ENCODE measurements around the gene ZBTB11. TPM values are rescaled to one million over a fixed set of nuclear protein-coding genes. Genes with fewer than 3 reads are reported as not detected.
"Not testable (repeated sequence)": the region's sequence is repeated elsewhere in the genome, so short reads cannot be mapped to it uniquely, and the experiment has no call there.

ZBTB11 gene
- polyA plus RNA-seq, 1 donor: 19.1 TPM

DNA sequence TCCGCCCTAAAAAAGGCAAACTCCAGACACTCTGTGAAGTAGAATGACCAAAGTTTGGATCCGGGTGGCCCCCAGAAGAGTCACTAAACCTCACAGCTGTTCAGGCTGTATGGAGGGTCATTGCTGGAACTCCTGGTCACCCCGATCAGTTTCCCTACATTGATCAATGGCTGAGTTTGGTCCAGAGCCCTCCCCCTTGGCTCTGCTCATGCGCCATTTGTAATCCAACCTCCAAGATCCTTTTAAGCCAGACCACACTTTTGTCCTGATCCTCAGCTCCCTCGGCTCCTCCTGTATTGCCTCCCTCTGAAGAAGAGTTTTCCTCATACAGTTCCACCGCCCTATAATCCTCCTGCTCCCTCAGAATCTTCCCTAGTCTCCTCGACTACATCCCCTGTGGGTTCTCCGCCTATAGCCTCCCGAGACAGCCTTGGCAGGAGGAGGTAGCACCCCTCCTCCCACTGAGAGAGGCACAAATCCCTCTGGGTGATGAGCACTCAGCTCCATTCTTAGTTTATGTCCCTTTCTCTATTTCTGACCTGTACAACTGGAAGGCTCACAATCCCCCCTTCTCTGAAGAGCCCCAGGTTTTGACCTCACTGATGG, 42.2 kb downstream of the ZBTB11 start:
- Histone ChIP-seq H3K27ac (ENCODE audit: low read length) (no peak overlapping the region), H3K27me3 (ENCODE audit: control insufficient read depth, insufficient read depth, low read length) (no peaks in the 10 kb centered on the region), H3K9me3 (ENCODE audit: control insufficient read depth, low read depth, low read length) (no peaks in the 10 kb centered on the region), H3K4me1 (ENCODE audit: control insufficient read depth, insufficient read depth, low read length) (peaks cover 3% of the 10 kb centered on the region), H3K4me3 (ENCODE audit: low read length) (no peak overlapping the region), H3K36me3 (ENCODE audit: control insufficient read depth, insufficient read depth, low read length) (no peaks in the 10 kb centered on the region)
- no peak for DNase-seq
- WGBS (ENCODE audit: insufficient coverage, low lambda C conversion rate): no CpG with 5 or more reads among the region's 9 CpGs

DNA sequence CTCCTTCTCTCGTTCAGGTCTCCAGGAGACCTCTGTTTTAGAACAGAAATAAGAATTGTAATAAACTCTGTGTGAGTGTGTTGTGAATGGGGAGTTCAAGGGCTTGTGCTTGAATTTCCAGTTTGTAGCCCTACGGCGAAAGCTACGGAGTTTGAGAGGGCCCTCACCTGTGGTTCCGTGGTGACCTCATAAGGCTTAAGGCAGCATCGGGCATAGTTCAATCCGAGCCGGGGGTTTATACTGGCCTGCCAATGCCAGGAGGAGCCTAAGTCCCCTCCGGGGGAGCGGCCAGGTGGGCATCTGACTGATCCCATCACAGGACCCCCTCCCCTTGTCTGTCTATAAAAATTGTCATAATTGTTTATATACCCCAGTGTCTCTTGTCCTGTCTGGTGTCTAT, 43.7 kb downstream of the ZBTB11 start:
- Histone ChIP-seq H3K27ac (ENCODE audit: low read length) (no peak overlapping the region), H3K4me1 (ENCODE audit: control insufficient read depth, insufficient read depth, low read length) (peaks cover 3% of the 10 kb centered on the region), H3K9me3 (ENCODE audit: control insufficient read depth, low read depth, low read length) (no peaks in the 10 kb centered on the region), H3K4me3 (ENCODE audit: low read length) (no peak overlapping the region), H3K27me3 (ENCODE audit: control insufficient read depth, insufficient read depth, low read length) (no peaks in the 10 kb centered on the region), H3K36me3 (ENCODE audit: control insufficient read depth, insufficient read depth, low read length) (no peaks in the 10 kb centered on the region)
- DNase-seq: no peak
- no CpG with 5 or more reads among the region's 10 CpGs for WGBS (ENCODE audit: insufficient coverage, low lambda C conversion rate)

DNA sequence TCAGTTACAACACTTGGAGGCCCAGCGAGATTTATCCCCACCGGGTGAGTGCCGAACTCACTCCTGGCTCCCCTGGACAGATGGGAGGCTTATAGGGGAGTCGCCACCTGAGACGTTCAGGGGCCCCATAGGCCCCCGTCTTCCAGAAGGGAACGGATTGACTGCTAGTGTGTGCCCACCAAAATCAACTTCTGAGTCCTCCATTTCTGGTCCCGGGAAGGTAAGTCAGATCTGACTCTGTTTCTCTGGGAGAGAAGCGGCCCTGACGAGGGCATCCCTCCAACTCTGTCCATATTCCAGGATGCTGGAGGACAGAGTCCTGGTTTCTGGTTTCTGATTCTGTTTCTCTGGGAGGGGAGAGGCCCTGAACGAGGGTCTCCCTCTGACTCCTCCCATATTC, 44.3 kb downstream of the ZBTB11 start:
- WGBS (ENCODE audit: insufficient coverage, low lambda C conversion rate): no CpG with 5 or more reads among the region's 11 CpGs
- Histone ChIP-seq H3K9me3 (ENCODE audit: control insufficient read depth, low read depth, low read length) (no peaks in the 10 kb centered on the region), H3K4me1 (ENCODE audit: control insufficient read depth, insufficient read depth, low read length) (peaks cover 3% of the 10 kb centered on the region), H3K27ac (ENCODE audit: low read length) (no peak overlapping the region), H3K36me3 (ENCODE audit: control insufficient read depth, insufficient read depth, low read length) (no peaks in the 10 kb centered on the region), H3K4me3 (ENCODE audit: low read length) (no peak overlapping the region), H3K27me3 (ENCODE audit: control insufficient read depth, insufficient read depth, low read length) (no peaks in the 10 kb centered on the region)
- no peak for DNase-seq

DNA sequence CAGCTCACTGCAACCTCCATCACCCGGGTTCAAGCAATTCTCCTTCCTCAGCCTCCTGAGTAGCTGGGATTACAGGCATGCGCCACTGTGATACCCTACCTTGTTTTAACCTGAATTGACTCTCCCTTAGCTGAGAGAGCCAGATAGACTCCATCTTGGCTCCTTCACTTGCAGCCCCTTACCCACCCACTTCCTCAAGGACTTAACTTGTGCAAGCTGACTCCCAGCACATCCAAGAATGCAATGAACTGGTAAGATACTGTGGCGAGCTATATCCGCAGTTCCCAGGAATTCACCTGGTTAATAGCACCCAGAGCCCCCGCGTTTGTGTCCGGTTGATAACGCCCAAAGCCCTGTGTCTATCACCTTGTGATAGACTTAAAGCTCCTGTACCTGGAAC, 45.0 kb downstream of the ZBTB11 start:
- H3K9me3 ChIP-seq (ENCODE audit: control insufficient read depth, low read depth, low read length); H3K4me1 ChIP-seq (ENCODE audit: control insufficient read depth, insufficient read depth, low read length); DNase-seq; H3K4me3 ChIP-seq (ENCODE audit: low read length); H3K36me3 ChIP-seq (ENCODE audit: control insufficient read depth, insufficient read depth, low read length); H3K27ac ChIP-seq (ENCODE audit: low read length); H3K27me3 ChIP-seq (ENCODE audit: control insufficient read depth, insufficient read depth, low read length): not testable (repeated sequence)
- WGBS (ENCODE audit: insufficient coverage, low lambda C conversion rate): no CpG with 5 or more reads among the region's 8 CpGs

DNA sequence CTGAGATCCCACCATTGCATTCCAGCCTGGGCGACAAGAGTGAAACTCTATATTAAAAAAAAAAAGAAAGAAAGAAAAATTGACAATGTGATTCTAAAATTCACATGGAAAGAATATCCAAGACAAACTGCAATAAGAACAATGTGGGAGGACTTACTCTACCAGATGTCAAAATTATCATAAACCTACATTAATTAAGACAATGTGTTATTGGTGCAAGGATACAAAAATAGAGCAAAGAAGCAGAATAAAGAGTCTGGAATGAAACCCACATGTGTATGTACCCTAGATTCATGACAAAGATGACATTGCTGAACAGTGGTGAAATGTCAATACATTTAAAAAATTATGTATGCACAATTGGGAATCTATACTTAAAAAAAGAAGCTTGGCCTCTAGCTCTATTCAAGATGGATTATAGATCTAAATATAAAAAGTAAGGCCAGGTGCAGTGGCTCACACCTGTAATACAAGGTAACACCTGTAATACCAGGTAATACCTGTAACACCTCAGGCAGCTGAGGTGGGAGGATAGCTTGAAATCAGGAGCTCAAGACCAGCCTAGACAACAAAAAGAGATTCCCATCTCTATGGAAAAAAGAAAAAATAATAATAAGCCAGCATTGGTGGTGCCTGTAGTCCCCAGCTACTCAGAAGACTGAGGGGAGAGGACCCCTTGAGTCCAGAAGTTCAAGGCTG, 45.7 kb downstream of the ZBTB11 start:
- H3K36me3 ChIP-seq (ENCODE audit: control insufficient read depth, insufficient read depth, low read length): no peaks in the 10 kb centered on the region
- 100% methylated on average over 1 of the region's 1 CpG for WGBS (ENCODE audit: insufficient coverage, low lambda C conversion rate)
- H3K27me3 ChIP-seq (ENCODE audit: control insufficient read depth, insufficient read depth, low read length): no peaks in the 10 kb centered on the region
- H3K9me3 ChIP-seq (ENCODE audit: control insufficient read depth, low read depth, low read length): no peaks in the 10 kb centered on the region
- no peak overlapping the region for H3K4me3 ChIP-seq (ENCODE audit: low read length)
- H3K4me1 ChIP-seq (ENCODE audit: control insufficient read depth, insufficient read depth, low read length): peaks cover 3% of the 10 kb centered on the region
- no peak for DNase-seq
- no peak overlapping the region for H3K27ac ChIP-seq (ENCODE audit: low read length)

DNA sequence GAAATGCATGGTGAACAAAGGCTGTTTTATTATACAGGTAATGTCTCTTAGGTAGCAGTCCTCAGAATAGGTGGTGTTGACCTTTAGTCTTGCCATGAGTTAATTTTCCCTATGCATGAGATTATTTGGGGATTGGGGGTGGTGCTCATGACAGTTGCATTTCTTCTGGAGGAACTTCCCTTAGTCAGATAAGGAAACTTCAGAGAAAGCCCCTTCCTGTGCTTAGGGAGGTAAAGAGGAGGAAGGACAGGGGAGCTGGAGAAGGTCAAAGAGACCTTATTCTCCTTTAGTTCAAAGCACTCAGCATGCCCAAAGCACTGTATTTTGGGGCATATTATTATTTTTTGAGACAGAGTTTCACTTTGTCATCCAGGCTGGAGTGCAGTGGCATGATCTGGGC, 47.7 kb downstream of the ZBTB11 start:
- Histone ChIP-seq H3K36me3 (ENCODE audit: control insufficient read depth, insufficient read depth, low read length) (no peaks in the 10 kb centered on the region), H3K4me3 (ENCODE audit: low read length) (no peak overlapping the region), H3K4me1 (ENCODE audit: control insufficient read depth, insufficient read depth, low read length) (no peaks in the 10 kb centered on the region), H3K27ac (ENCODE audit: low read length) (no peak overlapping the region), H3K9me3 (ENCODE audit: control insufficient read depth, low read depth, low read length) (peaks cover 4% of the 10 kb centered on the region), H3K27me3 (ENCODE audit: control insufficient read depth, insufficient read depth, low read length) (no peaks in the 10 kb centered on the region)
- no peak for DNase-seq

DNA sequence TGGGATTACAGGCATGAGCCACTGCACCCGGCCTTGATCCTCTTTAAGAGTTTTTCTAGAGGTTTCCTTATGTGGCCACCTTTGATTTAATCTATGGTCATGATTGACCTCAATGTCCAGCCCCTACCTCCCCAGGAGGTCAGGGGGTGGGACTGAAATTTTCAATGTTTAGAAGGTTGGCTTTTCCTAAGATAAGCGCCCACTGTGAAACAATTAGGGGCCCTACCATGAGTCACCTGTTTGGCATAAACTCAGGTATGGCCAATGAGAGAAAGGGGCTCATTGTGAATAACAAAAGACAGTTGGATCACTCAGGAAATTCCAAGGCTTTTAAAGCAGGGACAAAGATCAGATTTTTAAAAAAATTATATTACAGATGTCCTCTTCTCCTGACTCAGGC, 51.1 kb downstream of the ZBTB11 start:
- H3K27ac ChIP-seq (ENCODE audit: low read length): no peak overlapping the region
- no peaks in the 10 kb centered on the region for H3K4me1 ChIP-seq (ENCODE audit: control insufficient read depth, insufficient read depth, low read length)
- peaks cover 4% of the 10 kb centered on the region for H3K9me3 ChIP-seq (ENCODE audit: control insufficient read depth, low read depth, low read length)
- WGBS (ENCODE audit: insufficient coverage, low lambda C conversion rate): no CpG with 5 or more reads among the region's 2 CpGs
- H3K27me3 ChIP-seq (ENCODE audit: control insufficient read depth, insufficient read depth, low read length): no peaks in the 10 kb centered on the region
- H3K36me3 ChIP-seq (ENCODE audit: control insufficient read depth, insufficient read depth, low read length): no peaks in the 10 kb centered on the region
- no peak overlapping the region for H3K4me3 ChIP-seq (ENCODE audit: low read length)
- DNase-seq: no peak

DNA sequence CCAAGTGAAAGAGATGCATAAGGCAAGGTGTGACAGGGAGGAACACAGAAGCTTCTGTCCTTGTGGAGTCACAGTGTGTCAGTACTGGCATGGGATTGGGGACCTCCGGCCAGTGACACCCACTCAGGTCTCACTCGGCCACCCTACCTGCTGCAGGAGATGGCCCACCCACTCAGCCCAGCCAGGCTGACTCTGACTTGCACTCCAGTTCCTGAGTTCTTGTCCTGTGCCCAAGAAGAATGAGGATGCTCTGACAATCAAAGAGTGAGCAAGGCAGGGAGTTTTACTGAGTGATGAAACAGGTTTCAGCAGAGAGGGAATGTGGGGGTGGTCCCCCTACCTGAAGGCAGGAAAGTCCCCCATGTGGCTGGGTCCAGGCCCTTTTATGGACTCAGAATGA, 52.1 kb downstream of the ZBTB11 start:
- WGBS (ENCODE audit: insufficient coverage, low lambda C conversion rate): no CpG with 5 or more reads among the region's 2 CpGs
- H3K27me3 ChIP-seq (ENCODE audit: control insufficient read depth, insufficient read depth, low read length): no peaks in the 10 kb centered on the region
- no peaks in the 10 kb centered on the region for H3K36me3 ChIP-seq (ENCODE audit: control insufficient read depth, insufficient read depth, low read length)
- H3K4me1 ChIP-seq (ENCODE audit: control insufficient read depth, insufficient read depth, low read length): no peaks in the 10 kb centered on the region
- no peak for DNase-seq
- H3K4me3 ChIP-seq (ENCODE audit: low read length): no peak overlapping the region
- H3K27ac ChIP-seq (ENCODE audit: low read length): no peak overlapping the region
- peaks cover 4% of the 10 kb centered on the region for H3K9me3 ChIP-seq (ENCODE audit: control insufficient read depth, low read depth, low read length)

DNA sequence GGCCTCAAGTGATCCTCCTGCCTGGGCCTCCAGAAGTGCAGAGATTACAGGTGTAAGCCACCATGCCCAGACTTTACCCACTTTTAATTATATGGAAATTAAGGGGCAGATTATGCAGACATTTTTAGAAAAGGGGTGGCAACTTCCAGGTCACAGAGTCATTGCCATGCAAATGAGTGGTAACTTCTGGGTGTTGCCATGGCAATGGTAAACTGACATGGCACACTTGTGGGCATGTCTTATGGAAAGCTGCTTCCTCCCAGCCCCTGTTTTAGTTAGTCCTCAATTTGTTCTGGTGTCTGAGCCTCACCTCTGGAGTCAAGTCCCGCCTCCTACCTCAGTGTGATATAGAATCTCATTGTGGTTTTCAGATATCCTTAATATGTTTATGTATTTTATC, 53.3 kb downstream of the ZBTB11 start:
- no peak for DNase-seq
- H3K36me3 ChIP-seq (ENCODE audit: control insufficient read depth, insufficient read depth, low read length): no peaks in the 10 kb centered on the region
- peaks cover 4% of the 10 kb centered on the region for H3K9me3 ChIP-seq (ENCODE audit: control insufficient read depth, low read depth, low read length)
- no peaks in the 10 kb centered on the region for H3K27me3 ChIP-seq (ENCODE audit: control insufficient read depth, insufficient read depth, low read length)
- no peak overlapping the region for H3K27ac ChIP-seq (ENCODE audit: low read length)
- no peaks in the 10 kb centered on the region for H3K4me1 ChIP-seq (ENCODE audit: control insufficient read depth, insufficient read depth, low read length)
- H3K4me3 ChIP-seq (ENCODE audit: low read length): no peak overlapping the region
- WGBS (ENCODE audit: insufficient coverage, low lambda C conversion rate): no CpG with 5 or more reads among the region's 1 CpG

DNA sequence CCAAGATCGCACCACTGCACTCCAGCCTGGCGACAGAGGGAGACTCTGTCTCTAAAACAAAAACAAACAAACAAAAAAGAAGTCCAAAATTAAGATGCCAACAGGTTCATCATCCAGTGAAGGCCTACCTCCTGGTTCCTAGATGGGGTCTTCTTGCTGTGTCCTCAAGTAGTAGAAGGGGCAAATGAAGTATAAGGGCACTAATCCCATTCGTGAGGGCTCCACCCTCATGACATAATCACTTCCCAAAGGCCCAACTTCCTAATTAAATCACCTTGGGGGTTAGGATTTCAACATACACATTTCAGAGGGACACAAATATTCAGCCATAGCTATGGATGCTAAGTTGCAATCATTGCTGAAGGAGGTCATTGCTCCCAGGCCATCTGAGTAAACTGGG, 57.2 kb downstream of the ZBTB11 start:
- Histone ChIP-seq H3K9me3 (ENCODE audit: control insufficient read depth, low read depth, low read length) (peaks cover under 1% of the 10 kb centered on the region), H3K36me3 (ENCODE audit: control insufficient read depth, insufficient read depth, low read length) (no peaks in the 10 kb centered on the region), H3K27me3 (ENCODE audit: control insufficient read depth, insufficient read depth, low read length) (no peaks in the 10 kb centered on the region), H3K27ac (ENCODE audit: low read length) (no peak overlapping the region), H3K4me3 (ENCODE audit: low read length) (no peak overlapping the region), H3K4me1 (ENCODE audit: control insufficient read depth, insufficient read depth, low read length) (no peaks in the 10 kb centered on the region)
- no peak for DNase-seq
- WGBS (ENCODE audit: insufficient coverage, low lambda C conversion rate): no CpG with 5 or more reads among the region's 3 CpGs

DNA sequence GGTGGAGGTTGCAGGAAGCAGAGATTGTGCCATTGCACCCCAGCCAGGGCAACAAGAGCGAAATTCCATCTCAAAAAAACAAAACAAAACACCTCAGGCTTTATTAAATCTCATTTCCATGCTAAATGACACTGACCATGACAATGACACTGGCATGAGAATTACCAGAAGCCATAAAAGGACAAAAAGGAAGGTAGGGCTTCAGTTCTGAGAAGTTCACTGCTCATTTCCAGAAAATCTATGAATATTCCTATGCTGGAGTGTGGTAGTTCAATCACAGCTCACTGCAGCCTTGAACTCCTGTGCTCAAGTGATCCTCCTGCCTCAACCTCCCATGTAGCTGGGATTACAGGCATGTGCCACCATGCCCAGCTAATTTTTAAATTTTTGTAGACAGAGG, 58.2 kb downstream of the ZBTB11 start:
- Histone ChIP-seq H3K27me3 (ENCODE audit: control insufficient read depth, insufficient read depth, low read length) (no peaks in the 10 kb centered on the region), H3K4me3 (ENCODE audit: low read length) (no peak overlapping the region), H3K27ac (ENCODE audit: low read length) (no peak overlapping the region), H3K9me3 (ENCODE audit: control insufficient read depth, low read depth, low read length) (no peaks in the 10 kb centered on the region), H3K4me1 (ENCODE audit: control insufficient read depth, insufficient read depth, low read length) (no peaks in the 10 kb centered on the region), H3K36me3 (ENCODE audit: control insufficient read depth, insufficient read depth, low read length) (no peaks in the 10 kb centered on the region)
- DNase-seq: no peak
- WGBS (ENCODE audit: insufficient coverage, low lambda C conversion rate): no CpG with 5 or more reads among the region's 1 CpG

Data from large intestine (tissue), 3 donors.